ENCODE measurements around the gene DAO. TPM values are rescaled to one million over a fixed set of nuclear protein-coding genes. Genes with fewer than 3 reads are reported as not detected.
A peak's percentile ranks its signal among the peaks of the same experiment; 100 is the strongest.

The DAO gene
- total RNA-seq, 4 donors from 2014 or later, result not detected

GRCh38 chr12:108855284-108856169 lies 24.4 kb upstream of the DAO start:
- intact Hi-C loops (cut with DNase I; ENCODE audit: low total_unique reads), result loop anchor here (2.0 to 5.0 kb wide), 4 partner anchors 97 to 338 kb away; partner anchors contain the start of genes FICD and UNG
- TF ChIP-seq POLR2A (IDR thresholded peaks at IDR 0.05) (no peak), CTCF (IDR thresholded peaks at IDR 0.05 in 4 of 5, conservative IDR thresholded peaks at IDR 0.05 in 1 of 5) (no peak)
- H3K36me3 ChIP-seq, result no peaks in the 10 kb centered on the region
- ATAC-seq, result no peak
- peak overlapping the region; percentile 90 to 98 (median 96) for H3K27ac ChIP-seq
- H3K4me3 ChIP-seq, result peak overlapping the region; percentile 64 to 97 (median 86)
- H3K4me1 ChIP-seq, result peaks cover 61 to 65% of the 10 kb centered on the region in 2 donors
- H3K9me3 ChIP-seq, result no peaks in the 10 kb centered on the region
- H3K27me3 ChIP-seq, result no peaks in the 10 kb centered on the region
- in situ Hi-C loops (cut with MboI; ENCODE audit: low sequenced_read_pairs in 4 of 4), result loop anchor here in 3 of 4 donors (10.0 kb wide), 3 partner anchors 51 to 291 kb away; partner anchors contain the start of genes ISCU (in 1 of the 3) and SART3 (in 1 of the 3)
- no peak for DNase-seq

- peak overlapping the region; percentile 64 to 97 (median 86) for H3K4me3 ChIP-seq
- DNase-seq (no peak), ATAC-seq (no peak)
- H3K27ac ChIP-seq, result peak overlapping the region; percentile 90 to 98 (median 96)
- no peaks in the 10 kb centered on the region for H3K27me3 ChIP-seq
- H3K9me3 ChIP-seq, result no peaks in the 10 kb centered on the region
- H3K4me1 ChIP-seq, result peaks cover 56 to 61% of the 10 kb centered on the region in 2 donors
- in situ Hi-C loops (cut with MboI; ENCODE audit: low sequenced_read_pairs in 4 of 4) (loop anchor here in 3 of 4 donors (10.0 kb wide), 3 partner anchors 51 to 291 kb away; partner anchors contain the start of genes ISCU (in 1 of the 3) and SART3 (in 1 of the 3)), intact Hi-C loops (cut with DNase I; ENCODE audit: low total_unique reads) (loop anchor here (5.0 kb wide), 3 partner anchors 96 to 339 kb away; partner anchors contain the start of genes FICD and UNG)
- TF ChIP-seq POLR2A (IDR thresholded peaks at IDR 0.05), result no peak
- TF ChIP-seq CTCF (IDR thresholded peaks at IDR 0.05 in 4 of 5, conservative IDR thresholded peaks at IDR 0.05 in 1 of 5), result no peak
- H3K36me3 ChIP-seq, result no peaks in the 10 kb centered on the region
Measured at GRCh38 chr12:108856170-108856427, 23.8 kb upstream of the DAO start.

GRCh38 chr12:108856428-108857157 lies 23.3 kb upstream of the DAO start:
- Histone ChIP-seq H3K4me1 (peaks cover 52 to 61% of the 10 kb centered on the region in 2 donors), H3K27ac (peak overlapping the region; percentile 90 to 98 (median 96)), H3K36me3 (no peaks in the 10 kb centered on the region), H3K4me3 (peak overlapping the region; percentile 64 to 97 (median 86)), H3K9me3 (no peaks in the 10 kb centered on the region), H3K27me3 (no peaks in the 10 kb centered on the region)
- DNase-seq (peak; percentile 70 to 91), ATAC-seq (peak; percentile 28 to 39)
- intact Hi-C loops (cut with DNase I; ENCODE audit: low total_unique reads), result loop anchor here (1.0 to 5.0 kb wide), 4 partner anchors 96 to 339 kb away; partner anchors contain the start of genes FICD, ISCU and UNG
- TF ChIP-seq POLR2A (IDR thresholded peaks at IDR 0.05), result peak; percentile 48 to 58
- TF ChIP-seq CTCF (IDR thresholded peaks at IDR 0.05 in 4 of 5, conservative IDR thresholded peaks at IDR 0.05 in 1 of 5), result no peak
- in situ Hi-C loops (cut with MboI; ENCODE audit: low sequenced_read_pairs in 4 of 4), result loop anchor here in 3 of 4 donors (10.0 kb wide), 3 partner anchors 52 to 292 kb away; partner anchors contain the start of genes ISCU (in 1 of the 3) and SART3 (in 1 of the 3)

- DNase-seq (no peak), ATAC-seq (peak; percentile 3 to 8)
- no peaks in the 10 kb centered on the region for H3K36me3 ChIP-seq
- TF ChIP-seq POLR2A (IDR thresholded peaks at IDR 0.05), result no peak
- no peak for TF ChIP-seq CTCF (IDR thresholded peaks at IDR 0.05 in 4 of 5, conservative IDR thresholded peaks at IDR 0.05 in 1 of 5)
- H3K27ac ChIP-seq, result peak overlapping the region; percentile 90 to 98 (median 96)
- H3K4me3 ChIP-seq, result peak overlapping the region; percentile 64 to 97 (median 86)
- no peaks in the 10 kb centered on the region for H3K27me3 ChIP-seq
- H3K9me3 ChIP-seq, result no peaks in the 10 kb centered on the region
- peaks cover 52 to 57% of the 10 kb centered on the region in 2 donors for H3K4me1 ChIP-seq
- in situ Hi-C loops (cut with MboI; ENCODE audit: low sequenced_read_pairs in 4 of 4) (loop anchor here in 3 of 4 donors (10.0 kb wide), 3 partner anchors 52 to 292 kb away; partner anchors contain the start of genes ISCU (in 1 of the 3) and SART3 (in 1 of the 3)), intact Hi-C loops (cut with DNase I; ENCODE audit: low total_unique reads) (loop anchor here (1.0 to 5.0 kb wide), 4 partner anchors 95 to 340 kb away; partner anchors contain the start of genes FICD, ISCU and UNG)
Measured at GRCh38 chr12:108857158-108857407, 22.8 kb upstream of the DAO start.
